Measurements from ENCODE around the gene TENM4.

- TF ChIP-seq CTCF (IDR thresholded peaks at IDR 0.05): no peak
- TF ChIP-seq POLR2A (IDR thresholded peaks at IDR 0.05): no peak
These were observed 381.7 kb downstream of the TENM4 start for GRCh38 chr11:79059141-79059540.

Measured in heart left ventricle (tissue), 13 donors.